ENCODE measurements around the gene HAUS6. TPM values are rescaled to one million over a fixed set of nuclear protein-coding genes. Genes with fewer than 3 reads are reported as not detected.
"Not testable (repeated sequence)": the region's sequence is repeated elsewhere in the genome, so short reads cannot be mapped to it uniquely, and the experiment has no call there.

HAUS6 gene
- total RNA-seq, 5 donors from 2014 or later (not counting 1 experiment from before 2014, with no cell fraction given), result 8.7 to 17.0 (median 15.1) TPM

DNA sequence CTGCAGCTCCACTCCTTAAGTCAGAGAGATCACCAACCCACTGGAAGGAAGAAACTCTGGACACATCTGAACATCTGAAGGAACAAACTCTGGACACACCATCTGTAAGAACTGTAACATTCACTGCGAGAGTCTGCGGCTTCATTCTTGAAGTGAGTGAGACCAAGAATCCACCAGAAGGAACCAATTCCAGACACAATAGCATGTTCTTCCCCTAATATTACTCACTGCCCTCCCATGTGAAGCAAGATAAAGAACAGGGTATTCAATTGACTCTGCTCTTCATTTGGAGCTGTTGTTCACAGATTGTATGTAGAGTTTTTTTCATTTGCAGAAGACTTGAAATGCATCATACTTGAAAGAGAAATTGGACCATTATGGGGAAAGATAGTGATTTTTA is 80.5 kb downstream of the HAUS6 start:
- H3K9me3 ChIP-seq, result no peaks in the 10 kb centered on the region
- WGBS (ENCODE audit: insufficient coverage), result no CpG with 5 or more reads among the region's 2 CpGs
- ATAC-seq (replicated peaks in 1 of 4) (no peak), DNase-seq (no peak)
- no peak overlapping the region for H3K4me3 ChIP-seq (ENCODE audit: control insufficient read depth in 1 of 2, extremely low read depth in 1 of 2, low read length in 1 of 2)
- H3K36me3 ChIP-seq (ENCODE audit: control insufficient read depth in 2 of 2, extremely low read depth in 1 of 2, insufficient read depth in 1 of 2, low read length in 1 of 2), result no peaks in the 10 kb centered on the region
- Mint-ChIP-seq H3K27ac (no peak overlapping the region), H3K4me3 (no peak overlapping the region), H3K4me1 (no peaks in the 10 kb centered on the region), H3K9me3 (no peaks in the 10 kb centered on the region), H3K36me3 (no peaks in the 10 kb centered on the region), H3K27me3 (peaks cover 3 to 6% of the 10 kb centered on the region in 2 donors)
- POLR2A ChIA-PET, result no interaction called here
- H3K27me3 ChIP-seq (replicated peaks in 1 of 2; ENCODE audit: control insufficient read depth in 2 of 2, extremely low read depth in 1 of 2, insufficient read depth in 2 of 2, low read length in 1 of 2), result peaks cover 0 to 2% of the 10 kb centered on the region in 2 experiments
- no peak overlapping the region for H3K27ac ChIP-seq (ENCODE audit: low read length)
- no peaks in the 10 kb centered on the region for H3K4me1 ChIP-seq (ENCODE audit: control insufficient read depth in 1 of 2, extremely low read depth in 1 of 2, insufficient read depth in 2 of 2, low read length in 2 of 2)
- CTCF ChIA-PET, result interaction anchor here in 1 of 2 donors (0.5 to 0.6 kb wide), 2 partner anchors 12 kb away, joined by 3 to 6 read pairs; no protein-coding TSS in a partner anchor

DNA sequence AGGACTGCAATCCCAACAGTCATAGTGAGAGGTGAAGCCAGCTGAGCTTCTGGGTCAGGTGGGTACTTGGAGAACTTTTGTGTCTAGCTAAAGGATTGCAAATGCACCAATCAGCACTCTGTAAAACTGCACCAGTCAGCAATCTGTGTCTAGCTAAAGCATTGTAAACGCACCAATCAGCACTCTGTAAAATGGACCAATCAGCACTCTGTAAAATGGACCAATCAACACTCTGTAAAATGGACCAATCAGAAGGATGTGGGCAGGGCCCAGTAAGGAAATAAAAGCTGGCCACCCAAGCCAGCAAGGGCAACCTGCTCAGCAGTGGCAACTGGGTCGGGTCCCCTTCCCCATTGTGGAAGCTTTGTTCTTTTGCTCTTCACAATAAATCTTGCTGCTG is 81.1 kb downstream of the HAUS6 start:
- not testable (repeated sequence) for H3K9me3 ChIP-seq; H3K4me1 Mint-ChIP-seq; H3K4me1 ChIP-seq (ENCODE audit: control insufficient read depth in 1 of 2, extremely low read depth in 1 of 2, insufficient read depth in 2 of 2, low read length in 2 of 2); H3K36me3 ChIP-seq (ENCODE audit: control insufficient read depth in 2 of 2, extremely low read depth in 1 of 2, insufficient read depth in 1 of 2, low read length in 1 of 2); H3K4me3 ChIP-seq (ENCODE audit: control insufficient read depth in 1 of 2, extremely low read depth in 1 of 2, low read length in 1 of 2); H3K36me3 Mint-ChIP-seq; H3K27me3 ChIP-seq (replicated peaks in 1 of 2; ENCODE audit: control insufficient read depth in 2 of 2, extremely low read depth in 1 of 2, insufficient read depth in 2 of 2, low read length in 1 of 2); H3K4me3 Mint-ChIP-seq; DNase-seq; H3K27ac ChIP-seq (ENCODE audit: low read length); H3K27me3 Mint-ChIP-seq; H3K27ac Mint-ChIP-seq; ATAC-seq (replicated peaks in 1 of 4); H3K9me3 Mint-ChIP-seq
- WGBS (ENCODE audit: insufficient coverage), result 88% methylated on average over 2 of the region's 2 CpGs
- ChIA-PET CTCF (interaction anchor here in 1 of 2 donors (0.6 kb wide), 2 partner anchors 135 to 368 kb away, joined by 3 to 4 read pairs; no protein-coding TSS in a partner anchor), POLR2A (interaction anchor here in 1 of 2 donors (0.6 kb wide), 1 partner anchor 472 kb away, joined by 3 read pairs; no protein-coding TSS in a partner anchor)

DNA sequence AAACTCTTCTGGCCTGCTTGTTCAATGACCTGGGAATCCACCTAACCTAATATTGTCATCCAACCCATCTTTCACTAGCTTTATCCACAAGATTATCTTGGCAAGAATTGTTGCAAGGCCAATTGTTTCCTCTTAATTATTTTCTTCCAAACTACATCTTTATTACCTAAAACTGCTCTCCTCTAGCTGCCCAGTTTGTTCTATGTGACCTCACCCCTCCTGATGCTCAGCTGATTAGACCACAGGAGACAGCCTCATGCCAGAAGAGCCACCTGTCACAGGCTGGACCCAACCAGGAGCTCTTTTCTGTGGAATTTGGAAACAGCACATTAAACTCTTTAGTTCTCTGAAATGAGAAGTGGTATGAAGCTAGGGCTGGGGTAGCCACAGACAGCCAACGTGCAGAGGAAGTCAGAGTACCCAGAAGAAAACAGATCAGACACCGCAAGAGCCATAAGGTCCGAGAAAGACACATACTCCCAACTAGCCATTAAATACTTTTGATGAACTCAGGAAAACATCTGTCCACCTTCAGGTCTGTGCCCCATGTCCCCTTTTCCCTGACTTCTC is 81.7 kb downstream of the HAUS6 start:
- H3K4me1 ChIP-seq (ENCODE audit: control insufficient read depth in 1 of 2, extremely low read depth in 1 of 2, insufficient read depth in 2 of 2, low read length in 2 of 2), result no peaks in the 10 kb centered on the region
- ChIA-PET POLR2A (interaction anchor here in 1 of 2 donors (0.6 to 0.7 kb wide), 2 partner anchors 473 to 809 kb away, joined by 3 to 6 read pairs; no protein-coding TSS in a partner anchor), CTCF (interaction anchor here in 1 of 2 donors (0.6 kb wide), 2 partner anchors 135 to 369 kb away, joined by 3 to 4 read pairs; no protein-coding TSS in a partner anchor)
- H3K9me3 ChIP-seq, result no peaks in the 10 kb centered on the region
- H3K36me3 ChIP-seq (ENCODE audit: control insufficient read depth in 2 of 2, extremely low read depth in 1 of 2, insufficient read depth in 1 of 2, low read length in 1 of 2), result no peaks in the 10 kb centered on the region
- Mint-ChIP-seq H3K9me3 (no peaks in the 10 kb centered on the region), H3K4me1 (no peaks in the 10 kb centered on the region), H3K27me3 (peaks cover 3 to 6% of the 10 kb centered on the region in 2 donors), H3K27ac (no peak overlapping the region), H3K4me3 (no peak overlapping the region), H3K36me3 (no peaks in the 10 kb centered on the region)
- DNase-seq (no peak), ATAC-seq (replicated peaks in 1 of 4) (no peak)
- H3K27ac ChIP-seq (ENCODE audit: low read length), result no peak overlapping the region
- H3K27me3 ChIP-seq (replicated peaks in 1 of 2; ENCODE audit: control insufficient read depth in 2 of 2, extremely low read depth in 1 of 2, insufficient read depth in 2 of 2, low read length in 1 of 2), result no peaks in the 10 kb centered on the region
- WGBS (ENCODE audit: insufficient coverage), result 25% methylated on average over 2 of the region's 3 CpGs
- H3K4me3 ChIP-seq (ENCODE audit: control insufficient read depth in 1 of 2, extremely low read depth in 1 of 2, low read length in 1 of 2), result no peak overlapping the region

DNA sequence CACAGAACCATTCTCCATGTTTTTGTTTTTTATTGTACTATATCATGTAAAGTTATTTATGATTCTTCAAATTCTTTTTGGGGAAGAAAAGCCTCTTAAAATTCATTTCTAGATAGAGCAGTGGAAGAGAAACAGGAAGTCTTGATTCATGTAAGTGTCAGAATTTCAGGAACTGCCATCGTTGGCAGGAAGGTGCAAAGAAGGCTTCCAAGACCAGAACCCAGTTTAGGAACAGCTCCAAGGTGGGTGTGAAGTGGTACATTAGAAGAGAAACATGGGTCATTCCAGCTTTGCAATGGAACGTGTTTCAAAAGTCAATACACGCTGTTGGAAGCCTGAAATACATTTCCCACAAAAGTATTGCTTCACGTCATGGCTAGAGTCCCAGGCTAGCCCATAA is 84.5 kb downstream of the HAUS6 start:
- 0% methylated on average over 1 of the region's 4 CpGs for WGBS (ENCODE audit: insufficient coverage)
- DNase-seq, result no peak
- no peak overlapping the region for H3K27ac ChIP-seq (ENCODE audit: low read length)
- no peak overlapping the region for H3K4me3 Mint-ChIP-seq
- H3K4me1 Mint-ChIP-seq, result no peaks in the 10 kb centered on the region
- ATAC-seq (replicated peaks in 1 of 4), result no peak
- H3K27ac Mint-ChIP-seq, result no peak overlapping the region
- peaks cover 0 to 5% of the 10 kb centered on the region in 2 experiments for H3K27me3 ChIP-seq (replicated peaks in 1 of 2; ENCODE audit: control insufficient read depth in 2 of 2, extremely low read depth in 1 of 2, insufficient read depth in 2 of 2, low read length in 1 of 2)
- H3K36me3 Mint-ChIP-seq, result no peaks in the 10 kb centered on the region
- no peak overlapping the region for H3K4me3 ChIP-seq (ENCODE audit: control insufficient read depth in 1 of 2, extremely low read depth in 1 of 2, low read length in 1 of 2)
- ChIA-PET POLR2A (no interaction called here), CTCF (interaction anchor here in 1 of 2 donors (0.5 kb wide), 1 partner anchor 86 kb away, joined by 5 read pairs; no protein-coding TSS in a partner anchor)
- no peaks in the 10 kb centered on the region for H3K36me3 ChIP-seq (ENCODE audit: control insufficient read depth in 2 of 2, extremely low read depth in 1 of 2, insufficient read depth in 1 of 2, low read length in 1 of 2)
- no peaks in the 10 kb centered on the region for H3K4me1 ChIP-seq (ENCODE audit: control insufficient read depth in 1 of 2, extremely low read depth in 1 of 2, insufficient read depth in 2 of 2, low read length in 2 of 2)
- no peaks in the 10 kb centered on the region for H3K9me3 Mint-ChIP-seq
- H3K27me3 Mint-ChIP-seq, result no peaks in the 10 kb centered on the region
- H3K9me3 ChIP-seq, result no peaks in the 10 kb centered on the region

DNA sequence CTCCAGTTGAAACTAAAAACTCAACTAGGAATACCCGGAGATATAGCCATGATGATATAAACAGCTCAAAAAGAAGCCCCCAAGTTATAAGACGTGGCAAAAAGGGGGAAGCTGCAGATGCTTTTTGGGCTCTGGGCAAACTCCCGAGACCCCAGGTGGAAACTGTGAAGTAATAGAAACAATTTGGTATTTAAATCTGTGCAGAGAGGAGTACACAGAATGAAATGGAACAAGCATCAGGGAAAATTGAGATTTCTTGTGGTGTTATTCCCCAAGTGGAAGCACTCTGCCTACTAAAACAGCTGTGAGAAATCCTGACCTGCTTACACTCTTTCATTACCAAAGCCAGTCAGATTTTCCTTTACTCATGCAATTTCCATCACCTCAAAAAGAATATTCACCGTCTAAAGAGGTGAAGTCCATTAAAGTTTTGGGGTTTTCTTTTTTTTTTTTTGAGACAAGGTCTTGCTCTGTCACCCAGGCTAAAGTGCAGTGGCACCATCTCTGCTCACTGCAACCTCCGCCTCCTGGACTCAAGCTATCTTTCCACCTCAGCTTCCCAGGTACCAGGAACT is 93.2 kb downstream of the HAUS6 start:
- no peak overlapping the region for H3K27ac Mint-ChIP-seq
- DNase-seq, result no peak
- 44% methylated on average over 2 of the region's 5 CpGs for WGBS (ENCODE audit: insufficient coverage)
- no peaks in the 10 kb centered on the region for H3K9me3 Mint-ChIP-seq
- H3K27me3 Mint-ChIP-seq, result peaks cover 0 to 2% of the 10 kb centered on the region in 2 donors
- ATAC-seq (replicated peaks in 1 of 4), result no peak
- Histone ChIP-seq H3K9me3 (no peaks in the 10 kb centered on the region), H3K36me3 (ENCODE audit: control insufficient read depth in 2 of 2, extremely low read depth in 1 of 2, insufficient read depth in 1 of 2, low read length in 1 of 2) (no peaks in the 10 kb centered on the region), H3K27me3 (replicated peaks in 1 of 2; ENCODE audit: control insufficient read depth in 2 of 2, extremely low read depth in 1 of 2, insufficient read depth in 2 of 2, low read length in 1 of 2) (peaks cover 0 to 5% of the 10 kb centered on the region in 2 experiments), H3K4me1 (ENCODE audit: control insufficient read depth in 1 of 2, extremely low read depth in 1 of 2, insufficient read depth in 2 of 2, low read length in 2 of 2) (no peaks in the 10 kb centered on the region), H3K27ac (ENCODE audit: low read length) (no peak overlapping the region), H3K4me3 (ENCODE audit: control insufficient read depth in 1 of 2, extremely low read depth in 1 of 2, low read length in 1 of 2) (no peak overlapping the region)
- no peaks in the 10 kb centered on the region for H3K36me3 Mint-ChIP-seq
- H3K4me3 Mint-ChIP-seq, result no peak overlapping the region
- ChIA-PET POLR2A (no interaction called here), CTCF (interaction anchor here in 1 of 2 donors (0.6 kb wide), 1 partner anchor 112 kb away, joined by 3 read pairs; no protein-coding TSS in a partner anchor)
- H3K4me1 Mint-ChIP-seq, result no peaks in the 10 kb centered on the region

All from T-cell (primary cell).